ENCODE results near the gene PCBD1.

Gene PCBD1

GRCh38 chr10:70846795-70847194 is 41.6 kb downstream of the PCBD1 start:
- H3K79me2 ChIP-seq (ENCODE audit: low read length): no peaks in the 10 kb centered on the region
- H3K4me2 ChIP-seq (ENCODE audit: low read length): no peak overlapping the region
- no peaks in the 10 kb centered on the region for H3K9me3 ChIP-seq (ENCODE audit: insufficient read depth, low read length)
- no peak for TF ChIP-seq CTCF (IDR thresholded peaks at IDR 0.05; ENCODE audit: low read depth, low read length)
- no peak for TF ChIP-seq EZH2phosphoT487 (IDR thresholded peaks at IDR 0.05; ENCODE audit: low read depth)
- H3K9ac ChIP-seq (ENCODE audit: low read length): no peak overlapping the region
- H3K36me3 ChIP-seq (replicated peaks; ENCODE audit: low read depth, low read length): no peaks in the 10 kb centered on the region
- H3K27ac ChIP-seq (ENCODE audit: low read length): no peak overlapping the region
- H3K4me3 ChIP-seq (ENCODE audit: low read length): no peak overlapping the region
- no peaks in the 10 kb centered on the region for H3K27me3 ChIP-seq (ENCODE audit: low read depth, low read length)
- H4K20me1 ChIP-seq (ENCODE audit: insufficient read depth, low read length): no peaks in the 10 kb centered on the region
- H3K4me1 ChIP-seq (ENCODE audit: low read length): no peaks in the 10 kb centered on the region
- H2AFZ ChIP-seq (ENCODE audit: low read depth, low read length): no peak overlapping the region

GRCh38 chr10:70845816-70846215 is 42.5 kb downstream of the PCBD1 start:
- Histone ChIP-seq H3K27ac (ENCODE audit: low read length) (no peak overlapping the region), H3K9ac (ENCODE audit: low read length) (no peak overlapping the region), H3K9me3 (ENCODE audit: insufficient read depth, low read length) (no peaks in the 10 kb centered on the region), H4K20me1 (ENCODE audit: insufficient read depth, low read length) (no peaks in the 10 kb centered on the region), H3K27me3 (ENCODE audit: low read depth, low read length) (no peaks in the 10 kb centered on the region), H3K4me3 (ENCODE audit: low read length) (no peak overlapping the region), H2AFZ (ENCODE audit: low read depth, low read length) (no peak overlapping the region), H3K36me3 (replicated peaks; ENCODE audit: low read depth, low read length) (no peaks in the 10 kb centered on the region), H3K4me2 (ENCODE audit: low read length) (no peak overlapping the region), H3K4me1 (ENCODE audit: low read length) (no peaks in the 10 kb centered on the region), H3K79me2 (ENCODE audit: low read length) (no peaks in the 10 kb centered on the region)
- TF ChIP-seq EZH2phosphoT487 (IDR thresholded peaks at IDR 0.05; ENCODE audit: low read depth) (no peak), CTCF (IDR thresholded peaks at IDR 0.05; ENCODE audit: low read depth, low read length) (no peak)

- H3K27ac ChIP-seq (ENCODE audit: low read length): no peak overlapping the region
- no peak overlapping the region for H3K9ac ChIP-seq (ENCODE audit: low read length)
- TF ChIP-seq EZH2phosphoT487 (IDR thresholded peaks at IDR 0.05; ENCODE audit: low read depth) (no peak), CTCF (IDR thresholded peaks at IDR 0.05; ENCODE audit: low read depth, low read length) (no peak)
- H3K36me3 ChIP-seq (replicated peaks; ENCODE audit: low read depth, low read length): no peaks in the 10 kb centered on the region
- H3K9me3 ChIP-seq (ENCODE audit: insufficient read depth, low read length): no peaks in the 10 kb centered on the region
- no peaks in the 10 kb centered on the region for H3K4me1 ChIP-seq (ENCODE audit: low read length)
- H3K79me2 ChIP-seq (ENCODE audit: low read length): no peaks in the 10 kb centered on the region
- no peaks in the 10 kb centered on the region for H3K27me3 ChIP-seq (ENCODE audit: low read depth, low read length)
- no peak overlapping the region for H3K4me3 ChIP-seq (ENCODE audit: low read length)
- no peak overlapping the region for H3K4me2 ChIP-seq (ENCODE audit: low read length)
- H4K20me1 ChIP-seq (ENCODE audit: insufficient read depth, low read length): no peaks in the 10 kb centered on the region
- no peak overlapping the region for H2AFZ ChIP-seq (ENCODE audit: low read depth, low read length)
Observed at GRCh38 chr10:70845256-70845655, 43.1 kb downstream of the PCBD1 start.

- Histone ChIP-seq H3K4me1 (ENCODE audit: low read length) (no peaks in the 10 kb centered on the region), H3K4me2 (ENCODE audit: low read length) (no peak overlapping the region), H3K4me3 (ENCODE audit: low read length) (no peak overlapping the region), H4K20me1 (ENCODE audit: insufficient read depth, low read length) (no peaks in the 10 kb centered on the region), H3K36me3 (replicated peaks; ENCODE audit: low read depth, low read length) (no peaks in the 10 kb centered on the region), H2AFZ (ENCODE audit: low read depth, low read length) (no peak overlapping the region), H3K79me2 (ENCODE audit: low read length) (no peaks in the 10 kb centered on the region), H3K27ac (ENCODE audit: low read length) (no peak overlapping the region), H3K27me3 (ENCODE audit: low read depth, low read length) (no peaks in the 10 kb centered on the region), H3K9ac (ENCODE audit: low read length) (no peak overlapping the region), H3K9me3 (ENCODE audit: insufficient read depth, low read length) (no peaks in the 10 kb centered on the region)
- no peak for TF ChIP-seq EZH2phosphoT487 (IDR thresholded peaks at IDR 0.05; ENCODE audit: low read depth)
- TF ChIP-seq CTCF (IDR thresholded peaks at IDR 0.05; ENCODE audit: low read depth, low read length): no peak
Observed at GRCh38 chr10:70843776-70844489, 44.4 kb downstream of the PCBD1 start.
